ENCODE results near the gene CASTOR1.

DNA sequence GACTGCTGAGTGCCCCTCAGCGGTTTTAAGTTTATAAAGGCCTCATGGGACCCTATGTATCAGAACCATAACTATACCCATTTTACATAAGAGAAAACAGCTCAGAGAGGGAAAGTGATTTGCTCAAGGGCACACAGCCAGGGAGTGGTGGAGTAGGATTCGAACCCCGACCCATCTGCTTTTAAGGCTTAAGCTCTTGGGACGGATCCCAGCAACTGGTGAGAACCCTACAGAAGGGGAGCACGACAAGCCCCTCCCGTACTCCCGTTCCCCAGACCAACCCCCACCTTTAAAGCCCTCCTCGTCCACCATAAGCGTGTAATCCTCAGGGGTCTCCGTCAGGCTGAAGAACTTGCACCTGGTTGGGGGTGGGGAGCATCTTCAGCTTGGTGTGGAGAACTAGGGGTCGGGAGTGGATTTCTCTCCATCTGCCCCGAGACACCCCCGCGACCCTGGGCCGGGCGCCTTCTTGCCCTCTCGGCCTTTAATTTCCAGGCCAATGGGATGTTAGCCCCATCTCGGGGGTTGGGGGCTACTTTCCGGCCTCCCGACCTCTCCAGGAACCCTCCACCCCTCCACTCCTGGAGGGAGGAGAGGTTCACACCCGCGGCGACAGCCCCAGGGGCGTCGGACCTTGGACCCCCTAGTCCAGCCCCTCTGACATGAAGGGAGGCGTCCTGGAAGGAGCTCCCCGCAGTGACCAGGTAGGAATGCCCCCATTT is 725 bp downstream of the CASTOR1 start:
- TF ChIP-seq, protein P1, sequence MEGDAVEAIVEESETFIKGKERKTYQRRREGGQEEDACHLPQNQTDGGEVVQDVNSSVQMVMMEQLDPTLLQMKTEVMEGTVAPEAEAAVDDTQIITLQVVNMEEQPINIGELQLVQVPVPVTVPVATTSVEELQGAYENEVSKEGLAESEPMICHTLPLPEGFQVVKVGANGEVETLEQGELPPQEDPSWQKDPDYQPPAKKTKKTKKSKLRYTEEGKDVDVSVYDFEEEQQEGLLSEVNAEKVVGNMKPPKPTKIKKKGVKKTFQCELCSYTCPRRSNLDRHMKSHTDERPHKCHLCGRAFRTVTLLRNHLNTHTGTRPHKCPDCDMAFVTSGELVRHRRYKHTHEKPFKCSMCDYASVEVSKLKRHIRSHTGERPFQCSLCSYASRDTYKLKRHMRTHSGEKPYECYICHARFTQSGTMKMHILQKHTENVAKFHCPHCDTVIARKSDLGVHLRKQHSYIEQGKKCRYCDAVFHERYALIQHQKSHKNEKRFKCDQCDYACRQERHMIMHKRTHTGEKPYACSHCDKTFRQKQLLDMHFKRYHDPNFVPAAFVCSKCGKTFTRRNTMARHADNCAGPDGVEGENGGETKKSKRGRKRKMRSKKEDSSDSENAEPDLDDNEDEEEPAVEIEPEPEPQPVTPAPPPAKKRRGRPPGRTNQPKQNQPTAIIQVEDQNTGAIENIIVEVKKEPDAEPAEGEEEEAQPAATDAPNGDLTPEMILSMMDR (conservative IDR thresholded peaks at IDR 0.05), result no peak
- TF ChIP-seq EZH2 (IDR thresholded peaks at IDR 0.05; ENCODE audit: low read depth), result no peak

Measured in PC-9 (cell line).